ENCODE results near the gene MEIS3. TPM values are rescaled to one million over a fixed set of nuclear protein-coding genes. Genes with fewer than 3 reads are reported as not detected.

MEIS3 gene
- total and polyA plus RNA-seq, 2 donors (not counting 1 experiment from before 2014, with no cell fraction given), result 30.5 to 57.8 TPM

- H3K36me3 ChIP-seq (ENCODE audit: control insufficient read depth, insufficient read depth, low read length), result peaks cover 4% of the 10 kb centered on the region
Measured at GRCh38 chr19:47411101-47411500, 8.2 kb downstream of the MEIS3 start.

DNA sequence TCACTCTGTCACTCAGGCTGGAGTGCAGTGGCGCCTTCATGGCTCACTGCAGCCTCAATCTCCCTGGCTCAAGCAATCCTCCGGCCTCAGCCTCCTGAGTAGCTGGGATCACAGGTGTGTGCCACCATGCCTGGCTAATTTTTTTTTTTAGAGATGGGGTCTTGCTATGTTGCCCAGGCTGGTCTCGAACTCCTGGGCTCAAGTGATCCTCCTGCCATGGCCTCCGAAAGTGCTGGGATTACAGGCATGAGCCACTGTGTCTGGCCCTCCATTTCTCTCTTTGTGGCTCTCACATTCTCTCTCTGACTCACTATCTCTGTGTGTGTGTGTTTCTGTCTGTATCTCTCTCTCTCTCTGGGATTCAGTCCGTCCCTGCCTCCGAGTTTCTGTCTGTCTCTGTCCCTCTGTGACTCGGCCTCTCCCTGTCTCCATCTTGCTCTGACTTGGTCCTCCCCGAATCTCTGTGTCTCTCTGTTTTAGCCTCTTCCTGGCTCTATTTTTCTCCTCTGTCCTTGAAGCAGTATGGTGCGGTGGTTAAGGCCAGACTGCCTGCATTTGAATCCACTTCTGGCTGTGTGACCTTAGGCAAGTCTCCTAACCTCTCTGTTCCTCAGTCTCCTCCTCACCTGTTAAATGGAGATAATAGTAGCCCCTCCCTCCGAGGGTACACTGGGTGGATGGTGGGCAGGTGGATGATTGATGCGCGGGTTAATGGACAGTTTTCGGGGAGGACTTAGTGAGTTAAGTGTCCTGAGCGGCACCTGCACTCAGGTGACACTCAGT, 11.0 kb downstream of the MEIS3 start:
- no peak for DNase-seq (ENCODE audit: low read depth in 2 of 2)
- H3K27me3 ChIP-seq (ENCODE audit: control insufficient read depth, insufficient read depth, low read length), result no peaks in the 10 kb centered on the region
- no peaks in the 10 kb centered on the region for H3K79me2 ChIP-seq (ENCODE audit: control insufficient read depth, insufficient read depth, low read length)
- no peak overlapping the region for H3K9ac ChIP-seq (ENCODE audit: insufficient read depth, low read length)
- no peak overlapping the region for H3K27ac ChIP-seq (ENCODE audit: insufficient read depth, low read length)
- no peaks in the 10 kb centered on the region for H4K20me1 ChIP-seq (ENCODE audit: control insufficient read depth, extremely low read depth, insufficient read depth, low read length)
- no peaks in the 10 kb centered on the region for H3K4me1 ChIP-seq (ENCODE audit: control insufficient read depth, extremely low read depth, insufficient read depth, low read length)
- H3K4me2 ChIP-seq (ENCODE audit: extremely low read depth, insufficient read depth, low read length), result no peak overlapping the region
- TF ChIP-seq CTCF (conservative IDR thresholded peaks at IDR 0.05 in 1 of 2, IDR thresholded peaks at IDR 0.05 in 1 of 2; ENCODE audit: low read depth in 1 of 2, low read length in 2 of 2) (no peak), EZH2 (IDR thresholded peaks at IDR 0.05; ENCODE audit: low read length, missing control alignments) (no peak)
- no peak overlapping the region for H2AFZ ChIP-seq (ENCODE audit: low read length)
- H3K36me3 ChIP-seq (ENCODE audit: control insufficient read depth, insufficient read depth, low read length), result no peaks in the 10 kb centered on the region
- H3K9me3 ChIP-seq (ENCODE audit: control insufficient read depth, insufficient read depth, low read depth, low read length), result no peaks in the 10 kb centered on the region
- no peak overlapping the region for H3K4me3 ChIP-seq (replicated peaks in 1 of 4; ENCODE audit: control extremely low read depth in 1 of 4, insufficient read depth in 1 of 4, low read depth in 3 of 4, low read length in 4 of 4)

More at GRCh38 chr19:47411101-47411500, 8.2 kb downstream of the MEIS3 start:
- no peak overlapping the region for H3K9ac ChIP-seq (ENCODE audit: insufficient read depth, low read length)
- no peaks in the 10 kb centered on the region for H3K4me1 ChIP-seq (ENCODE audit: control insufficient read depth, extremely low read depth, insufficient read depth, low read length)
- H3K9me3 ChIP-seq (ENCODE audit: control insufficient read depth, insufficient read depth, low read depth, low read length), result no peaks in the 10 kb centered on the region
- no peaks in the 10 kb centered on the region for H3K27me3 ChIP-seq (ENCODE audit: control insufficient read depth, insufficient read depth, low read length)
- H2AFZ ChIP-seq (ENCODE audit: low read length), result no peak overlapping the region
- no peaks in the 10 kb centered on the region for H4K20me1 ChIP-seq (ENCODE audit: control insufficient read depth, extremely low read depth, insufficient read depth, low read length)
- DNase-seq (ENCODE audit: low read depth in 2 of 2), result peak; percentile 28 to 32
- no peak overlapping the region for H3K4me2 ChIP-seq (ENCODE audit: extremely low read depth, insufficient read depth, low read length)
- H3K27ac ChIP-seq (ENCODE audit: insufficient read depth, low read length), result no peak overlapping the region
- no peak for TF ChIP-seq EZH2 (IDR thresholded peaks at IDR 0.05; ENCODE audit: low read length, missing control alignments)
- no peak for TF ChIP-seq CTCF (conservative IDR thresholded peaks at IDR 0.05 in 1 of 2, IDR thresholded peaks at IDR 0.05 in 1 of 2; ENCODE audit: low read depth in 1 of 2, low read length in 2 of 2)
- H3K79me2 ChIP-seq (ENCODE audit: control insufficient read depth, insufficient read depth, low read length), result no peaks in the 10 kb centered on the region
- no peak overlapping the region for H3K4me3 ChIP-seq (replicated peaks in 1 of 4; ENCODE audit: control extremely low read depth in 1 of 4, insufficient read depth in 1 of 4, low read depth in 3 of 4, low read length in 4 of 4)

GRCh38 chr19:47407417-47407774, 11.9 kb downstream of the MEIS3 start:
- Histone ChIP-seq H4K20me1 (ENCODE audit: control insufficient read depth, extremely low read depth, insufficient read depth, low read length) (no peaks in the 10 kb centered on the region), H3K9me3 (ENCODE audit: control insufficient read depth, insufficient read depth, low read depth, low read length) (no peaks in the 10 kb centered on the region), H3K79me2 (ENCODE audit: control insufficient read depth, insufficient read depth, low read length) (no peaks in the 10 kb centered on the region), H3K27me3 (ENCODE audit: control insufficient read depth, insufficient read depth, low read length) (no peaks in the 10 kb centered on the region), H3K9ac (ENCODE audit: insufficient read depth, low read length) (no peak overlapping the region), H3K27ac (ENCODE audit: insufficient read depth, low read length) (no peak overlapping the region), H3K4me1 (ENCODE audit: control insufficient read depth, extremely low read depth, insufficient read depth, low read length) (no peaks in the 10 kb centered on the region), H2AFZ (ENCODE audit: low read length) (no peak overlapping the region), H3K4me3 (replicated peaks in 1 of 4; ENCODE audit: control extremely low read depth in 1 of 4, insufficient read depth in 1 of 4, low read depth in 3 of 4, low read length in 4 of 4) (no peak overlapping the region), H3K4me2 (ENCODE audit: extremely low read depth, insufficient read depth, low read length) (no peak overlapping the region), H3K36me3 (ENCODE audit: control insufficient read depth, insufficient read depth, low read length) (no peaks in the 10 kb centered on the region)
- TF ChIP-seq CTCF (conservative IDR thresholded peaks at IDR 0.05 in 1 of 2, IDR thresholded peaks at IDR 0.05 in 1 of 2; ENCODE audit: low read depth in 1 of 2, low read length in 2 of 2) (no peak), EZH2 (IDR thresholded peaks at IDR 0.05; ENCODE audit: low read length, missing control alignments) (no peak)
- DNase-seq (ENCODE audit: low read depth in 2 of 2), result no peak
